Brain microvascular endothelial cell (primary cell): ENCODE measurements around the gene COL1A1.

Source experiments
- DNase-seq: peaks from one replicate; pipeline ENCODE4 v3.0.0-alpha.2; 2020
- H3K27ac ChIP-seq: fragments of 250-450 bp; sonication (Bioruptor Pico); 2 replicates; pipeline ENCODE4 v1.5.1; 2020; ENCODE audit warnings: mild to moderate bottlenecking, moderate library complexity
- H3K27me3 ChIP-seq: fragments of 250-450 bp; sonication (Bioruptor Pico); replicated peaks from 2 replicates; pipeline ENCODE4 v1.5.1; 2020; ENCODE audit warnings: mild to moderate bottlenecking
- H3K36me3 ChIP-seq: fragments of 250-450 bp; sonication (Bioruptor Pico); replicated peaks from 2 replicates; pipeline ENCODE4 v1.5.1; 2020; ENCODE audit warnings: mild to moderate bottlenecking
- H3K4me3 ChIP-seq: 2 replicates; pipeline ENCODE4 v1.5.1; 2011; ENCODE audit warnings: low read depth, mild to moderate bottlenecking, control low read depth, low read length, moderate library complexity
- CTCF ChIP-seq: IDR thresholded peaks from 2 replicates; pipeline ENCODE4 v1.5.1; 2011; ENCODE audit warnings: low read depth, mild to moderate bottlenecking, moderate library complexity, low read length, control low read depth, inconsistent platforms; ENCODE audit errors: missing control alignments
- in situ Hi-C: cut with HindIII; loops from 2 replicates; pipeline ENCODE4 v1.10.0; 2017; ENCODE audit warnings: low sequenced_read_pairs, low pct_ligation_motif_present

Gene COL1A1

DNA sequence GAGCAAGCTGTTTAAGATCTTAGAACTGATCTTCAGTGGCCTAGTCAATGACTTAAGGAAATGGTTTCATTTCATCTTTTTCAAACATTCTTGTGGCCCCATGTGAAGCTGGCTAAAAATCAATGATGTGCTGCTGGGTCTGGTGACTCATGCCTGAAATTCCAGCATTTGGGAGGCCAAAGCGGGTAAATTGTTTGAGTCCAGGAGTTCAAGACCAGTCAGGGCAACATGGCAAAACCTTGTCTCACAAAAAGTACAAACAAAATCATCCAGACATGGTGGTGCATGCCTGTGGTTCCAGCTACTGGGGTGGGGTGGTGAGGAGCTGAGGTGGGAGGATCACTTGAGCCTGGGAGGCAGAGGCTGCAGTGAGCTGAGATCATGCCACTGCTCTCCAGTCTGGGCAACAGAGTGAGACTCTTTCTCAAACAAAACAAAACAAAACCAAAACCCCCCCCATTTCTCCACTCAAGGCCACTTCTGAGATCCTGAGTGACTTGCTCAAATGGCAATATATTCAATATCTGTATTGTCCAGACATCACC, 17.4 kb upstream of the COL1A1 start:
- no peak for TF ChIP-seq CTCF
- H3K27me3 ChIP-seq, result no peaks in the 10 kb centered on the region
- H3K4me3 ChIP-seq, result no peak overlapping the region
- DNase-seq, result peak; percentile 98
- H3K27ac ChIP-seq, result peak overlapping the region; percentile 99
- in situ Hi-C loops, result loop anchor here (5.0 kb wide), 1 partner anchor 33 kb away; no protein-coding TSS in a partner anchor
- no peaks in the 10 kb centered on the region for H3K36me3 ChIP-seq

- no peaks in the 10 kb centered on the region for H3K27me3 ChIP-seq
- no peaks in the 10 kb centered on the region for H3K36me3 ChIP-seq
- peak overlapping the region; percentile 99 for H3K27ac ChIP-seq
- TF ChIP-seq CTCF, result no peak
- H3K4me3 ChIP-seq, result no peak overlapping the region
- no peak for DNase-seq
- in situ Hi-C loops, result loop anchor here (5.0 kb wide), 1 partner anchor 34 kb away; no protein-coding TSS in a partner anchor
Observed at GRCh38 chr17:50218071-50218759, 16.8 kb upstream of the COL1A1 start.

GRCh38 chr17:50217591-50217990, 16.2 kb upstream of the COL1A1 start:
- Histone ChIP-seq H3K27ac (peak overlapping the region; percentile 99), H3K4me3 (no peak overlapping the region), H3K36me3 (no peaks in the 10 kb centered on the region), H3K27me3 (no peaks in the 10 kb centered on the region)
- TF ChIP-seq CTCF, result no peak
- in situ Hi-C loops, result loop anchor here (5.0 kb wide), 1 partner anchor 35 kb away; no protein-coding TSS in a partner anchor
- DNase-seq, result no peak

- no peak for TF ChIP-seq CTCF
- peak overlapping the region; percentile 99 for H3K27ac ChIP-seq
- no peak for DNase-seq
- no peaks in the 10 kb centered on the region for H3K36me3 ChIP-seq
- no peak overlapping the region for H3K4me3 ChIP-seq
- in situ Hi-C loops, result loop anchor here (5.0 kb wide), 1 partner anchor 37 kb away; no protein-coding TSS in a partner anchor
- no peaks in the 10 kb centered on the region for H3K27me3 ChIP-seq
Observed at GRCh38 chr17:50214976-50215760, 13.7 kb upstream of the COL1A1 start.

DNA sequence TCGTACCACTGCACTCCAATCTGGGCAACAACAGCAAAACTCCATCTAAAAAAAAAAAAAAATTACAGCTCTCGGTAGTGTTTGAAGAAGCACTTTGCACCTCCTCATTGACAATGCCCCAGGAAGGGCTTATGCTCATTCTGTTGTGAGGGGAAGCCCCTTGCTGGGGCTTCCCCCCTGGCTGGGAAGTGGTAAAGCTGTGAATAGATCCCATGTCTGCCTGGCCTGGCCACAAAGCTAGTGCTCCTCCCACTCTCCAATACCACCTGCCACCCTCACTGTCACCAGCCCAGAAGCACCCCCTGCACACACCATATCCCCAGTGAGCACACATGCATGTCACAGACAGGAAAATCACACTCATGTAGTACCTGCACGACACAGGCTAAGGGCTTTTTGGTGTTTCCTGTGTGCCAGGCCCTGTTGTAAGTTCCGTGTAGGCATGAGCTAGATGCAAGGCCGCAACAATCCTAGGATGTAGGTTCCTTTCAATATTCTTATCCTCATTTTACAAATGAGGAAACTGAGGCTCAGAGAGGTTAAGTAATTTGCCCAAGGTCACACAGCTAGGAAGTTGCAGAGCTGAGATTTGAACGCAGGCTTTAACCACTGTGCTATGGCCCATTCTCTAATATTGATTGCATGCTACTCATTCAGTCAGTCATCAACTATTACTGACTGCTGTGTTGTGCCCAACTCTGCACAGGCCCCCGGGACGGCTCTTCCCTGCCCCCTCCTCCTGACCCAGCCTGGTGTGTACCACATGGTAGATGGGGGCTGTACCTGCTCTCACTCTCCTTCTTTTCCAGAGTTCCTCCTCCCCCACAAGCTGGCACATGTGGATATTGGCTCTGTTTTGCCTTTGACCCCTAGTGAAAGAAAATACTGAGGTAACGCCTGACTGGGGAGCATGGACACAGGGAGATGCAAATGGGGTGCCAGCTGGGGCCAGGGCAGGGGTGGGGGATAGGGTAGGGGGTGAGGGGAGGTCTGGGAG, 11.9 kb upstream of the COL1A1 start:
- Histone ChIP-seq H3K27ac (no peak overlapping the region), H3K27me3 (no peaks in the 10 kb centered on the region), H3K4me3 (no peak overlapping the region), H3K36me3 (no peaks in the 10 kb centered on the region)
- in situ Hi-C loops, result no loop called here
- TF ChIP-seq CTCF, result peak; percentile 23
- no peak for DNase-seq
